ENCODE measurements around the gene SLC14A1.

The SLC14A1 gene

DNA sequence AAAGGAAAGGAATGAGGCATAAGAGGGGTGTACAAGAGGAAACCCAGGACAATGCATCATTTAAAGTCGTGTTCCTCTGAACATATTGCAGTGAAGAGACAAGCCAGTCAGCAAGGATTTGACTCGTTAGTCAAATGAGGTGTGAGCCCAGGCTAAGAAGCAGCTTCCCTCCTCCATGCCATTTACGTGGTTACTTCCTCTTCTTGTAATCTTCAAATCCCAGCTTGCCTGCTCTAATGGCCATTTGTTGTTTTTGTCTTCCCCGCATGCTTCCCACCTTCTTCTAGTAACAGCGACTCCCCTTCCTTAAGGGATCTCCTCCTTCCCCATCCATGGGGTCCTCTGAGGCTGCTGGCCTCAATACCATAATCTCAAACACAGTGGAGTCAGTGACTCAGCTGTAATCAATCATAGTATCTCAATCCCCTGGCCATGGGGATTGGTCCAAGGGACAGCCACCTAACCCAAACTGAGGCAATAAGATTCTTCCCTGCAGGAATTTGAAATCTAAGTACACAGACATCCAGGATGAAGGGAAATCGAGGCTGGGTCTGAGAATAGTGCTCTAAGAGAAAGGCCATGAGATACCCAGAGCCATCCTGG, 37.6 kb downstream of the SLC14A1 start:
- TF ChIP-seq EP300 (IDR thresholded peaks at IDR 0.05; ENCODE audit: borderline replicate concordance) (no peak), REST (IDR thresholded peaks at IDR 0.05; ENCODE audit: low read depth) (no peak), RAD21 (IDR thresholded peaks at IDR 0.05; ENCODE audit: low read depth) (no peak), CEBPB (IDR thresholded peaks at IDR 0.05) (no peak)
- TF ChIP-seq, protein P1, sequence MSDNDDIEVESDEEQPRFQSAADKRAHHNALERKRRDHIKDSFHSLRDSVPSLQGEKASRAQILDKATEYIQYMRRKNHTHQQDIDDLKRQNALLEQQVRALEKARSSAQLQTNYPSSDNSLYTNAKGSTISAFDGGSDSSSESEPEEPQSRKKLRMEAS (IDR thresholded peaks at IDR 0.05): no peak

GRCh38 chr18:45764000-45764686, 40.2 kb downstream of the SLC14A1 start:
- TF ChIP-seq TAF1 (IDR thresholded peaks at IDR 0.05; ENCODE audit: low read depth): no peak
- no peak for TF ChIP-seq CEBPB (IDR thresholded peaks at IDR 0.05)
- TF ChIP-seq, protein P2, sequence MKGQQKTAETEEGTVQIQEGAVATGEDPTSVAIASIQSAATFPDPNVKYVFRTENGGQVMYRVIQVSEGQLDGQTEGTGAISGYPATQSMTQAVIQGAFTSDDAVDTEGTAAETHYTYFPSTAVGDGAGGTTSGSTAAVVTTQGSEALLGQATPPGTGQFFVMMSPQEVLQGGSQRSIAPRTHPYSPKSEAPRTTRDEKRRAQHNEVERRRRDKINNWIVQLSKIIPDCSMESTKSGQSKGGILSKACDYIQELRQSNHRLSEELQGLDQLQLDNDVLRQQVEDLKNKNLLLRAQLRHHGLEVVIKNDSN (IDR thresholded peaks at IDR 0.05): no peak
- TF ChIP-seq, protein P1 (IDR thresholded peaks at IDR 0.05): no peak
- no peak for TF ChIP-seq REST (IDR thresholded peaks at IDR 0.05; ENCODE audit: low read depth)

GRCh38 chr18:45765796-45766195, 41.8 kb downstream of the SLC14A1 start:
- TF ChIP-seq, protein P2 (IDR thresholded peaks at IDR 0.05): no peak
- TF ChIP-seq TCF12 (IDR thresholded peaks at IDR 0.05; ENCODE audit: low read depth) (no peak), TEAD4 (IDR thresholded peaks at IDR 0.05) (no peak), NFIC (IDR thresholded peaks at IDR 0.05) (no peak), RAD21 (IDR thresholded peaks at IDR 0.05; ENCODE audit: low read depth) (no peak), EGR1 (IDR thresholded peaks at IDR 0.05) (no peak), REST (IDR thresholded peaks at IDR 0.05; ENCODE audit: low read depth) (no peak), EP300 (IDR thresholded peaks at IDR 0.05; ENCODE audit: borderline replicate concordance) (no peak), CREB1 (IDR thresholded peaks at IDR 0.05; ENCODE audit: low read depth) (no peak), TAF1 (IDR thresholded peaks at IDR 0.05; ENCODE audit: low read depth) (no peak), YY1 (IDR thresholded peaks at IDR 0.05; ENCODE audit: low read depth) (no peak), CEBPB (IDR thresholded peaks at IDR 0.05) (no peak)
- TF ChIP-seq, protein P1 (IDR thresholded peaks at IDR 0.05): no peak

GRCh38 chr18:45771587-45772480, 47.9 kb downstream of the SLC14A1 start:
- TF ChIP-seq TCF12 (IDR thresholded peaks at IDR 0.05; ENCODE audit: low read depth) (no peak), TAF1 (IDR thresholded peaks at IDR 0.05; ENCODE audit: low read depth) (no peak), CREB1 (IDR thresholded peaks at IDR 0.05; ENCODE audit: low read depth) (no peak), REST (IDR thresholded peaks at IDR 0.05; ENCODE audit: low read depth) (no peak), NFIC (IDR thresholded peaks at IDR 0.05) (no peak), ZBTB7A (IDR thresholded peaks at IDR 0.05; ENCODE audit: low read depth) (no peak), EP300 (IDR thresholded peaks at IDR 0.05; ENCODE audit: borderline replicate concordance) (no peak), YY1 (IDR thresholded peaks at IDR 0.05; ENCODE audit: low read depth) (no peak), TEAD4 (IDR thresholded peaks at IDR 0.05) (no peak), EGR1 (IDR thresholded peaks at IDR 0.05) (no peak), FOXM1 (IDR thresholded peaks at IDR 0.05; ENCODE audit: borderline replicate concordance, low read depth) (no peak), RAD21 (IDR thresholded peaks at IDR 0.05; ENCODE audit: low read depth) (no peak), CEBPB (IDR thresholded peaks at IDR 0.05) (no peak)
- TF ChIP-seq, protein P2 (IDR thresholded peaks at IDR 0.05): no peak
- TF ChIP-seq, protein P1 (IDR thresholded peaks at IDR 0.05): no peak
